HuH-7 (cell line): Measurements from ENCODE around the gene BPIFB2.

Experiments
- DNase-seq: peaks from one replicate; pipeline ENCODE4 v3.0.0; 2011; ENCODE audit warnings: low spot score

The BPIFB2 gene

GRCh38 chr20:32986331-32986966, 21.1 kb upstream of the BPIFB2 start:
- DNase-seq: no peak

GRCh38 chr20:32987044-32987825, 20.3 kb upstream of the BPIFB2 start:
- no peak for DNase-seq

GRCh38 chr20:32988008-32988407, 19.5 kb upstream of the BPIFB2 start:
- no peak for DNase-seq

GRCh38 chr20:32989507-32990283, 17.8 kb upstream of the BPIFB2 start:
- DNase-seq: no peak

- DNase-seq: no peak
Measured at GRCh38 chr20:32990426-32990825, 17.1 kb upstream of the BPIFB2 start.

- DNase-seq: no peak
Measured at GRCh38 chr20:32991383-32991782, 16.1 kb upstream of the BPIFB2 start.

GRCh38 chr20:32991792-32992641, 15.5 kb upstream of the BPIFB2 start:
- no peak for DNase-seq

- no peak for DNase-seq
Measured at GRCh38 chr20:32993496-32994050, 13.9 kb upstream of the BPIFB2 start.

- DNase-seq: no peak
Measured at GRCh38 chr20:32995802-32996201, 11.7 kb upstream of the BPIFB2 start.

- DNase-seq: no peak
Measured at GRCh38 chr20:32997431-32997830, 10.1 kb upstream of the BPIFB2 start.

GRCh38 chr20:32999603-33000250, 7.8 kb upstream of the BPIFB2 start:
- DNase-seq: no peak

- no peak for DNase-seq
Measured at GRCh38 chr20:33000802-33001466, 6.6 kb upstream of the BPIFB2 start.

GRCh38 chr20:33002087-33002808, 5.3 kb upstream of the BPIFB2 start:
- no peak for DNase-seq

GRCh38 chr20:33004141-33004751, 3.3 kb upstream of the BPIFB2 start, which contains the start of gene SUN5:
TSS of gene SUN5 (minus strand) at chr20:33004433. CDS start at chr20:33004340, 93 bp downstream.
- no peak for DNase-seq

GRCh38 chr20:33005132-33005566, 2.4 kb upstream of the BPIFB2 start:
- DNase-seq: no peak

GRCh38 chr20:33005908-33006775, 1.4 kb upstream of the BPIFB2 start:
- DNase-seq: no peak

GRCh38 chr20:33006776-33007375, 628 bp upstream of the BPIFB2 start:
- DNase-seq: no peak
